ENCODE data around the gene RALGAPA2.
A peak's percentile ranks its signal among the peaks of the same experiment; 100 is the strongest.

Gene RALGAPA2

DNA sequence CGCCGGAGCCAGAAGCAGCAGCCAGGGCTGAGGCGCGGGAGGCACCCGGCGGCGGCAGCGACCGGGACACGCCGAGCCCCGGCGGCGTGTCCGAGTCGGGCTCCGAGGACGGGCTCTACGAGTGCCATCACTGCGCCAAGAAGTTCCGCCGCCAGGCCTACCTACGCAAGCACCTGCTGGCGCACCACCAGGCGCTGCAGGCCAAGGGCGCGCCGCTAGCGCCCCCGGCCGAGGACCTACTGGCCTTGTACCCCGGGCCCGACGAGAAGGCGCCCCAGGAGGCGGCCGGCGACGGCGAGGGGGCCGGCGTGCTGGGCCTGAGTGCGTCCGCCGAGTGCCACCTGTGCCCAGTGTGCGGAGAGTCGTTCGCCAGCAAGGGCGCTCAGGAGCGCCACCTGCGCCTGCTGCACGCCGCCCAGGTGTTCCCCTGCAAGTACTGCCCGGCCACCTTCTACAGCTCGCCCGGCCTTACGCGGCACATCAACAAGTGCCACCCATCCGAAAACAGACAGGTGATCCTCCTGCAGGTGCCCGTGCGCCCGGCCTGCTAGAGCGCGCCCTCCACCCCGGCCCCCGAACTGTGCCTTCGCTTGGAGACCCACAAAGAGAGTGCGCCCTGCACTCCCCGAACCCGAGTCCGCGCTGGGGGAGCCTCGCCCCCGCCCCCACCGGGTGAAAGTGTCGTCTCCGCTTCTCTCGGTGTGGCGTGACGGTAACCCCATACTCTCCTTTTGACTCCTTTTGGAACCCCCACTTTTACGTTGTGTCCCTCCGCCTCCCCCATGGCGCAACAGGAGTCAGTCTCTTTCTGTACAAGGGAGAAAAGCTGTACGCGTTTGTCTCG is 343.0 kb downstream of the RALGAPA2 start:
- H3K36me3 Mint-ChIP-seq (ENCODE audit: low read depth), result peaks cover 3% of the 10 kb centered on the region
- H3K9me3 Mint-ChIP-seq, result no peaks in the 10 kb centered on the region
- peak overlapping the region; percentile 64 for H3K4me3 Mint-ChIP-seq
- H3K27ac Mint-ChIP-seq, result peak overlapping the region; percentile 47
- DNase-seq (ENCODE audit: low spot score), result peak; percentile 40
- peaks cover 5% of the 10 kb centered on the region for H3K4me1 Mint-ChIP-seq (ENCODE audit: low read depth)
- peaks cover 63% of the 10 kb centered on the region for H3K27me3 Mint-ChIP-seq (ENCODE audit: low read depth)

DNA sequence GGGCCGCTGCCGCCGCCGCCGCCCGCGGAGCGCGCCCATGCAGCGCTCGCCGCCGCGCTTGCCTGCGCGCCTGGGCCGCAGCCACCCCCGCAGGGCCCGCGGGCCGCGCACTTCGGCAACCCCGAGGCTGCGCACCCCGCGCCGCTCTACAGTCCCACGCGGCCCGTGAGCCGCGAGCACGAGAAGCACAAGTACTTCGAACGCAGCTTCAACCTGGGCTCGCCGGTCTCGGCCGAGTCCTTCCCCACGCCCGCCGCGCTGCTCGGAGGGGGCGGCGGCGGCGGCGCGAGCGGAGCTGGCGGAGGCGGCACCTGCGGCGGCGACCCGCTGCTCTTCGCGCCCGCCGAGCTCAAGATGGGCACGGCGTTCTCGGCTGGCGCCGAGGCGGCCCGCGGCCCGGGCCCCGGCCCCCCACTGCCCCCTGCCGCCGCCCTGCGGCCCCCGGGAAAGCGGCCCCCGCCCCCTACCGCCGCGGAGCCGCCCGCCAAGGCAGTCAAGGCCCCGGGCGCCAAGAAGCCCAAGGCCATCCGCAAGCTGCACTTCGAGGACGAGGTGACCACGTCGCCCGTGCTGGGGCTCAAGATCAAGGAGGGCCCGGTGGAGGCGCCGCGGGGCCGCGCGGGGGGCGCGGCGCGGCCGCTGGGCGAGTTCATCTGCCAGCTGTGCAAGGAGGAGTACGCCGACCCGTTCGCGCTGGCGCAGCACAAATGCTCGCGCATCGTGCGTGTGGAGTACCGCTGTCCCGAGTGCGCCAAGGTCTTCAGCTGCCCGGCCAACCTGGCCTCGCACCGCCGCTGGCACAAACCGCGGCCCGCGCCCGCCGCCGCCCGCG is 343.8 kb downstream of the RALGAPA2 start:
- peaks cover 60% of the 10 kb centered on the region for H3K27me3 Mint-ChIP-seq (ENCODE audit: low read depth)
- no peaks in the 10 kb centered on the region for H3K9me3 Mint-ChIP-seq
- no peak overlapping the region for H3K27ac Mint-ChIP-seq
- H3K4me3 Mint-ChIP-seq, result no peak overlapping the region
- H3K36me3 Mint-ChIP-seq (ENCODE audit: low read depth), result peaks cover 3% of the 10 kb centered on the region
- peak; percentile 24 for DNase-seq (ENCODE audit: low spot score)
- peaks cover 5% of the 10 kb centered on the region for H3K4me1 Mint-ChIP-seq (ENCODE audit: low read depth)

GRCh38 chr20:20367575-20368417 is 344.6 kb downstream of the RALGAPA2 start, which contains the start of gene INSM1:
Gene INSM1, plus strand, starts transcription at chr20:20368104. Its CDS starts 164 bp downstream, at chr20:20368268.
- Mint-ChIP-seq H3K4me3 (peak within 1 kb of the TSS; percentile 68), H3K27ac (no peak within 1 kb of the TSS), H3K4me1 (ENCODE audit: low read depth) (peaks cover 5% of the 10 kb centered on the region), H3K27me3 (ENCODE audit: low read depth) (peaks cover 65% of the 10 kb centered on the region), H3K9me3 (no peaks in the 10 kb centered on the region), H3K36me3 (ENCODE audit: low read depth) (peaks cover 3% of the 10 kb centered on the region)
- DNase-seq (ENCODE audit: low spot score), result peak; percentile 49

DNA sequence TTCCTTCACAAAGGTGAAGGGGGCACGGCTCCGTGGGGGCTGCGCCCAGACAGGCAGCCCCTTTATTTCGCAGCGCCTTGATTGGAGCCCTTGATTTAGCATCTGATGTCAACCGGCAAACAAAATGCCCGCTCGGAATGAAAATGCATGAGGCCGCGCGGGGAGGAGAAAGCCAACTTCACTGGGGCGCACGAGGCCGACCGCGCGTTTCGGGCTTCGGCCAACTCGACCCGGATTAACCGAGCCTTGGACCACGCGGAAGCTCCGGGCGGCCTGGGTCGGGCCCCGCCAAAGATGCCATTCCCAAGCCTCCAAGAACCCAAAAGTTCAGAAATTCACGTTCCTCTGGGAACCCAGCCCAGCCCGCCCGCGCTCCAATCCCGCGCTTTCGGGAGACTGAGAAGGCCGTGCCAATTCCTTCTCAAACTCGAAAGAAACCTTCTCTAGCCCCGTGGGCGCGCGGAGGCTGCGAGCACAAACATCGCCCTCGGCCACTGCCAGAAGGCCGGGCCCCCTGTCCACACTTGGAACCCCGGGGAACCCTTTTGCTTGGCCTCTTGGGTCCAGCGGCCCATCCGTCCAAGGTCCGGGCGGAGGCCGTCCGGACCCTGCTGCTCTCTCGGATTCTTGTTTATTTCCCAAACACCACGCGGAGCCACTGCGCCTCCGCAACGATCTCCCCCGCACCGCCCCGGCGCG is 345.4 kb downstream of the RALGAPA2 start:
- H3K27me3 Mint-ChIP-seq (ENCODE audit: low read depth), result peaks cover 65% of the 10 kb centered on the region
- H3K27ac Mint-ChIP-seq, result no peak overlapping the region
- DNase-seq (ENCODE audit: low spot score), result no peak
- peaks cover 5% of the 10 kb centered on the region for H3K4me1 Mint-ChIP-seq (ENCODE audit: low read depth)
- H3K36me3 Mint-ChIP-seq (ENCODE audit: low read depth), result peaks cover 3% of the 10 kb centered on the region
- peak overlapping the region; percentile 68 for H3K4me3 Mint-ChIP-seq
- no peaks in the 10 kb centered on the region for H3K9me3 Mint-ChIP-seq

GRCh38 chr20:20366551-20366875 is 345.9 kb downstream of the RALGAPA2 start:
- H3K27ac Mint-ChIP-seq, result no peak overlapping the region
- DNase-seq (ENCODE audit: low spot score), result no peak
- peaks cover 65% of the 10 kb centered on the region for H3K27me3 Mint-ChIP-seq (ENCODE audit: low read depth)
- no peaks in the 10 kb centered on the region for H3K9me3 Mint-ChIP-seq
- H3K4me3 Mint-ChIP-seq, result peak overlapping the region; percentile 45
- peaks cover 5% of the 10 kb centered on the region for H3K4me1 Mint-ChIP-seq (ENCODE audit: low read depth)
- H3K36me3 Mint-ChIP-seq (ENCODE audit: low read depth), result peaks cover 3% of the 10 kb centered on the region

GRCh38 chr20:20365480-20366161 is 346.8 kb downstream of the RALGAPA2 start:
- no peak overlapping the region for H3K27ac Mint-ChIP-seq
- H3K27me3 Mint-ChIP-seq (ENCODE audit: low read depth), result peaks cover 66% of the 10 kb centered on the region
- peaks cover 8% of the 10 kb centered on the region for H3K4me1 Mint-ChIP-seq (ENCODE audit: low read depth)
- no peak overlapping the region for H3K4me3 Mint-ChIP-seq
- H3K36me3 Mint-ChIP-seq (ENCODE audit: low read depth), result peaks cover 3% of the 10 kb centered on the region
- H3K9me3 Mint-ChIP-seq, result no peaks in the 10 kb centered on the region
- no peak for DNase-seq (ENCODE audit: low spot score)

GRCh38 chr20:20364593-20365479 is 347.6 kb downstream of the RALGAPA2 start:
- Mint-ChIP-seq H3K4me1 (ENCODE audit: low read depth) (peaks cover 9% of the 10 kb centered on the region), H3K27ac (no peak overlapping the region), H3K36me3 (ENCODE audit: low read depth) (peaks cover 2% of the 10 kb centered on the region), H3K9me3 (no peaks in the 10 kb centered on the region), H3K4me3 (no peak overlapping the region), H3K27me3 (ENCODE audit: low read depth) (peaks cover 65% of the 10 kb centered on the region)
- no peak for DNase-seq (ENCODE audit: low spot score)

- H3K4me3 Mint-ChIP-seq, result no peak overlapping the region
- H3K9me3 Mint-ChIP-seq, result no peaks in the 10 kb centered on the region
- no peak for DNase-seq (ENCODE audit: low spot score)
- peaks cover 66% of the 10 kb centered on the region for H3K27me3 Mint-ChIP-seq (ENCODE audit: low read depth)
- peaks cover 2% of the 10 kb centered on the region for H3K36me3 Mint-ChIP-seq (ENCODE audit: low read depth)
- no peak overlapping the region for H3K27ac Mint-ChIP-seq
- H3K4me1 Mint-ChIP-seq (ENCODE audit: low read depth), result peaks cover 9% of the 10 kb centered on the region
Observed at GRCh38 chr20:20363799-20364592, 348.4 kb downstream of the RALGAPA2 start.

DNA sequence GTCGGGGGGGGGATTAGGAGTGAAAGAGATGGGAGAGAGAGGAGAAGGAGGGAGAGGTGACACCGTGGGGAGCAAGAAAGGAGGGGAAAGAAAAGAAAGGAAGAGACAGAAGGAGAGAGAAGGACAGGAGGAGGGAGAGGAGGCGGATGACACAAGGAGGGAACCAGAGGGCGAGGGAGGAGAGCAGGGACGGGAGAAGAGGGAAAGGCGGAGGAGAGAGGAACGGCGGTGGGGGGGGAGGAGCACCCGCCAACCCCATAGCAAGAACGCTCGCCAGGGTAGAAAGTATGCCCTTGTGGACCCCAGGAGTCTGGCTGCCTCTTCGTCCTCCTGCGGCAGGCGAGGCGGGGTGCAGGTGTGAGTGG is 349.0 kb downstream of the RALGAPA2 start:
- no peaks in the 10 kb centered on the region for H3K9me3 Mint-ChIP-seq
- H3K27me3 Mint-ChIP-seq (ENCODE audit: low read depth), result peaks cover 66% of the 10 kb centered on the region
- H3K36me3 Mint-ChIP-seq (ENCODE audit: low read depth), result peaks cover 2% of the 10 kb centered on the region
- H3K27ac Mint-ChIP-seq, result no peak overlapping the region
- H3K4me1 Mint-ChIP-seq (ENCODE audit: low read depth), result peaks cover 9% of the 10 kb centered on the region
- no peak for DNase-seq (ENCODE audit: low spot score)
- no peak overlapping the region for H3K4me3 Mint-ChIP-seq

DNA sequence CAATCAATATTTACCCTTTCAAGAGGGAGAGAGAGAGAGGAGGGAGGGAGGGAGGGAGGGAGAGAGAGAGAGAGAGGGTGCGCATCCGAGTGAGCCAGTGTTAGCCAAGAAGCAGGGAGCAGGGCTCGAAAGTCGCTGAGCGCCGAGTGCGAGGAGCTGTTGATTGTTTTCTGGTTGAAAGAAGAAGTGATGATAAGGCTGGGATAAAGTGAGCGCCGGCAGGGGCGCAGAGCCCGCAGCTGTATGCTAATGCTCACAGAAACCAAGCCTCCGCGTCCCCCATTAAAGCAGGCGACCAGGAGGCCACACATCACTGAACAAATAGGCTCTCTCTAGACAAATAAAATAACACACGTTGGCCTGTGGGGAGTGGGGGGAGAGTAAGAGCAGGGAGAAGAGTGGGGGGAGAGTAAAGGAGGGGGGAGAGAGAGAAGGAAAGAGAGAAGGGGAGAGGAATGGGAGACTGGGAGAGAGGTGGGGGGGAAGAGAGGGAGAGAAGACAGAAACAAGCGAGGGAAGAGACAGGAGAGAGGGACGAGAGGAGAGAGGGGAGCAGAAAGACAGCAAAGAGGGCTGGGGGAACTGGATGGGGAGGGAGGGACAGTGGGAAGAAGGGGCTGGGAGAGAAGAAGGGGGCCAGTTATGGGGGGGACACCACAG is 349.5 kb downstream of the RALGAPA2 start:
- Mint-ChIP-seq H3K4me3 (no peak overlapping the region), H3K4me1 (ENCODE audit: low read depth) (peaks cover 9% of the 10 kb centered on the region), H3K27me3 (ENCODE audit: low read depth) (peaks cover 66% of the 10 kb centered on the region), H3K36me3 (ENCODE audit: low read depth) (peaks cover 2% of the 10 kb centered on the region), H3K9me3 (no peaks in the 10 kb centered on the region), H3K27ac (no peak overlapping the region)
- DNase-seq (ENCODE audit: low spot score), result no peak

DNA sequence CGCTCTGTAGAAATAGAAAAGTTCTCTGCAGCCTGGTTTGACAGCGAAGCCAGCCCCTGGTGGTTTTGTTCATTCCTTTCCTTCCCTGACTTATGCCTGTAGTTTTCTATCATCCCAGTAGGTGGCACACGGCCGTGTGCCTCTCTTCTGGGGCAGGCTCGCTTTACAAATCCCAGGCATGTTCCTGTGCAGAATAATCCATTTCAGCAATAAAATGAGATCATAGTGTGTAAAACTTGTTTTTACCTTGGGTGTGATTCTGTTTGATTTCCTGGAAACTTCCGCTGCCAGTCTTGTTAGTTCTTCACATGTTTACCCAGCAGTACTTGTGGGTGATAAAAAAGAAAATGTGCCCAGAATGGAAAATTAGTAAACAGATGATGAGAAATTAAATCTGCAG is 352.0 kb downstream of the RALGAPA2 start:
- DNase-seq (ENCODE audit: low spot score), result peak; percentile 25
- Mint-ChIP-seq H3K27me3 (ENCODE audit: low read depth) (peaks cover 51% of the 10 kb centered on the region), H3K36me3 (ENCODE audit: low read depth) (no peaks in the 10 kb centered on the region), H3K4me1 (ENCODE audit: low read depth) (peaks cover 6% of the 10 kb centered on the region), H3K27ac (no peak overlapping the region), H3K9me3 (no peaks in the 10 kb centered on the region), H3K4me3 (no peak overlapping the region)

Data from T-helper 2 cell treated with Interferon-gamma antibody and Interleukin-4, amounts not matched to agents 5 μg/mL and 100 μg/mL, for 36 hours (primary cell).